ENCODE results near the gene CHAMP1.

Gene CHAMP1, protein sequence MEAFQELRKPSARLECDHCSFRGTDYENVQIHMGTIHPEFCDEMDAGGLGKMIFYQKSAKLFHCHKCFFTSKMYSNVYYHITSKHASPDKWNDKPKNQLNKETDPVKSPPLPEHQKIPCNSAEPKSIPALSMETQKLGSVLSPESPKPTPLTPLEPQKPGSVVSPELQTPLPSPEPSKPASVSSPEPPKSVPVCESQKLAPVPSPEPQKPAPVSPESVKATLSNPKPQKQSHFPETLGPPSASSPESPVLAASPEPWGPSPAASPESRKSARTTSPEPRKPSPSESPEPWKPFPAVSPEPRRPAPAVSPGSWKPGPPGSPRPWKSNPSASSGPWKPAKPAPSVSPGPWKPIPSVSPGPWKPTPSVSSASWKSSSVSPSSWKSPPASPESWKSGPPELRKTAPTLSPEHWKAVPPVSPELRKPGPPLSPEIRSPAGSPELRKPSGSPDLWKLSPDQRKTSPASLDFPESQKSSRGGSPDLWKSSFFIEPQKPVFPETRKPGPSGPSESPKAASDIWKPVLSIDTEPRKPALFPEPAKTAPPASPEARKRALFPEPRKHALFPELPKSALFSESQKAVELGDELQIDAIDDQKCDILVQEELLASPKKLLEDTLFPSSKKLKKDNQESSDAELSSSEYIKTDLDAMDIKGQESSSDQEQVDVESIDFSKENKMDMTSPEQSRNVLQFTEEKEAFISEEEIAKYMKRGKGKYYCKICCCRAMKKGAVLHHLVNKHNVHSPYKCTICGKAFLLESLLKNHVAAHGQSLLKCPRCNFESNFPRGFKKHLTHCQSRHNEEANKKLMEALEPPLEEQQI

GRCh38 chr13:114314074-114314912 lies at the start of gene CHAMP1:
CHAMP1 (plus strand) TSS chr13:114314503; CDS start chr13:114323843, 9,340 bp downstream.
- peak; percentile 98 for DNase-seq

DNA sequence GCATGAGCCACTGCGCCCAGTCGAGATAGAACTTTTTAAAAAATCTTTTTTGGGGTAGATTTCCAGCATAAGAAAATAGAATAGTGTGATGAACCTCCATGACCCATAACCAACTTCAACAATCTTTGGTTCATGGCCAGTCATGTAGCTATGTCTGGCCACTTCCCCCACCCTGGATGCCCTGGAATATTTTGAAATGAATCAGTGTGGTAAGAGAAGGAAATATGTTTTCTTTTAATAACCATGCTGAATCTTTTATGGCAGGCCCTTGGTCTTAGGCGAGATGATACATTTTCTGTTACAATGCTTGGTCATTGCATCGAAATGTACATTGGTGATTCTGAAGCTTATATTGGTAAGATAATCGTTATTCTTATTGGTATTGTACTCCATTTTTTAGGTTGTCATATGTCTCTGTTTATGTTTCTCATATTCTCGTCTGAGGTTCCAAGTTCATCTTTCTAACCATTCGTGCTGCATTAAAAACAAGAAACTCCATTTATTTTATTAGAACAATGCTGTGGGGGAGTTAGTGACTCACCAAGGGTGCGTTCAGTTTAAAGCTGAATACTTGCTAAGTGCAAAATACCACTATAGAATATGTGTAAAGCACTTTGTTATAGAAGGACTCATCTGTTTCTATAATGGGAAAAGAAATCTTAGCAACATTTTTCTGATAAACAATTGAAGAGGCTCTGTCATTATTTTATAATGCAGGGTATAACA lies 49.3 kb upstream of the CHAMP1 start:
- DNase-seq = no peak

DNA sequence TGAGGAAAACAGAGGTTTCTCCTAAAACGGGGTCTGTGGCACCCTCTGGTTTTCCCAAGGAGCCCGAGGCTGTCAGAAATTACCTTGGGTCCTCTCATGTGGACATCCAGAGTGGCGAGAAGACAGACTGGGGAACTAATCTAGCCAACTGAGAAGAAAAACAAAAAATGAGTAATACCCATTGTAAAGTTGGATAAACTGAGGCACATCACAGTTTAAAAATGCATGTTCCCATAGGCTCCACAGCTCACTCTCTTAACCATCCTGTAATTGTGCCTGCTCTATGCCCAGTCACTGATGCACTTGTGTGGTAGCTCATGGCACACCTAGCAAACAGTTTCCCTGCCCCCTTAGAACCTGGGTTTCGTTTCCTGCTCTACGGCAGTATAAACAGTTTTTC lies 48.1 kb upstream of the CHAMP1 start:
- DNase-seq = no peak

- DNase-seq = no peak
These were observed 45.7 kb upstream of the CHAMP1 start for GRCh38 chr13:114268344-114269280.

DNA sequence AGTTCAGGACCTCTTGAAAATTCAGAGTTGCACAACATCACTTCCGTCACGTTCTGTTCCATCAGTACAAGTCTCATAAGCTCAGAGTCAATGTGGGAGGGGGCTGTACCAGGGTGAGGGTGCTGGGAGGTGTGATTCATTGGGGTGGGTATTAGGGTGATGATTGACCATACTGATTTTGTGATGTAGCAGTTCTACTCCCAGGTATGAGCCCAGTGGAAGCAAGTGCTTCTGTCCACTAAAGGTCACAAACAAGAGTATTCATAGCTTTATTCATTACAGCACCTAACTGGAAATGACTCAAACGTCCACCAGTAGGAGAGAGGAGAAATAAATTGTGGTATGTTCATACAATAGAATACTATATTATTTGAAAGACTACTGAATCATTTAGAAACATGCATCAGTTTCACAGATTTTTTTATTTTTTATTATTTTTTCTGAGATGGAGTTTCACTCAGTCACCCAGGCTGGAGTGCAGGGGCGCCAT lies 45.0 kb upstream of the CHAMP1 start:
- no peak for DNase-seq

DNA sequence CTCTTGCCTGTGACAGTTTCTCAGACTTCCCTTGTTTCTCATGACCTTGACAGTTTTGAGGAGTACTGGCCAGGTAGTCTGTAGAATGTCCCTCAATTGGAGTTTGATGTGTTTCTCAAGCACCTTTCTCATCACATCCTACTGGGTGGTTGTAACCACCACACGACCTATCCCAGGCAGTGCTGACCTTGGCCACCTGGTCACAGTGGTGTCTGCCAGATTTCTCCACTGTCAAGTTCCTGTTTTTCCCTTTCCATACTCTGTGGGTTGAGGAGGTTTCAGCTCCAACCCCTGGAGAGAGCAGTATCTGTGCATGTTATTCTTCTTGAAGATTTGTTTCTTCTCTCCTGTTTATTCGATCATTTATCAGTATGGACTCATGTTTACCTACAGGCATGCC lies 41.3 kb upstream of the CHAMP1 start:
- DNase-seq = no peak

GRCh38 chr13:114275304-114275703 lies 39.0 kb upstream of the CHAMP1 start:
- DNase-seq = no peak

DNA sequence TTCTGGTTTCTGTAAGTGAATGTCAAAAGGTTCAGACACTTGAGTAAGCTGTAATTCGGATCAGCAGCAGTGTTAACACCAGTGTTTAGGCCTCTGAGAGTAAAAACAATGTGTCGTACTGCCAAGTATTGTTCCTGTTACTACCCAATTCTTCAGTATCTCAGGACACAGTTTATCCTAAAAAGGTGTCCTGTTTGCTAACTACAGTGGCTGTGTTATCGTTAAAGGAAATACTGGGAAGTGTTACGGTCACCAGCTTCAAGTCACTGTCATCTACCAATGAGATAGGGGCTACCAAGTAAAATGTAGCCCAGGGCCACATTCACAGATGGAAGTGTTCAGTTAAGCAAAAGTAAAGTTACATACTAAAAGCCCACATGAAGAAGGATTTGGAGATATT lies 35.2 kb upstream of the CHAMP1 start:
- DNase-seq = no peak

- DNase-seq = no peak
These were observed 34.4 kb upstream of the CHAMP1 start for GRCh38 chr13:114279758-114280355.

- peak; percentile 98 for DNase-seq
These were observed 32.8 kb upstream of the CHAMP1 start, which contains the start of gene UPF3A for GRCh38 chr13:114281351-114282040. UPF3A (plus strand) TSS chr13:114281601; CDS start chr13:114281640, 39 bp downstream.

DNA sequence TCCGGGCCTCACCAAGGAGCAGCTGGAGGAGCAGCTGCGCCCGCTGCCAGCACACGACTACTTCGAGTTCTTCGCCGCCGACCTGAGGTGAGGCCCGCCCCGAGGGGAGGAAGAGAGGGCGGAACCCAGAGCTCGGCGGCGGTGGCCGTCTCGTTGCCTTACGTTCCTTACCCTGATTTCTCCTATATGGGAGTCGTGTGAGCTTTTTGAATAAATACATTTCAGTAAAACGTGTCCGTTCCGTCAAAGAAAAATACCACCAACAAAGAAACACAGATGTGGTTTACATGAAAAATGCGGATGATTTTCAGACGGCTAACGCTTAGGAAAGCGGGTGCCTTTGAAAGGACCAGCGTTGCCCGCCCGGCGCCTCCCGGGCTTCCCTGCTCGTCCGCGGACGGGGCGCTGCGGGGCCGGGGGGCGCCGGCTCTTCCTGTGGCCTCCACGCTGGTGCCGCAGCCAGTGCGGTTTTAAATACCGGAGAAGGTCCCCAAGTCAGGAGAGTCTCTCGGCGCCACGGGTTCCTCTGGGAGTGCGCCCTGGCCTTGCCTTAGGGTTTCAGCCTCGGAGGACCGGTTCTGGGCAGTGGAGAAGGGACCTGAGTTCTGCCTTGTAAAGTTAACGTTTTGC lies 32.1 kb upstream of the CHAMP1 start:
- DNase-seq = peak; percentile 92

DNA sequence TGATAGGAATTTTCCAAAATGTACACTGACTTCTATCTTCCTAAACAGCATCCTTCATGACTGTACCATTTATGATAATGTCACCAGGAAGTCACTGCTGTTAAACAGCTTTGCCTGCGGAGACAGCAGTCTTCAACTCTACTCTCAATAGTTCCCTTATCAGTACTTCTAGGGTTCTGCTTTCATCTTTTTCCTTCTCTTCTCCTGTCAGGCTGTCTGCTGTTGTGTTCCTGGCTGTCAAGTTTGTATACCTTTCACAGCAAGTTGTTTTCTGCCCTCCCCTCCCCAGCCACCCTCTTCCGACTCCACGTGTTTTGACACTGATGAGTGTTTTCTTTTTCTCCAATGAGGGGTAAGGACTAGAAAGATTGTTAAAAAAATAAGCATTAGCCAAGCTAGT lies 30.7 kb upstream of the CHAMP1 start:
- no peak for DNase-seq

- no peak for DNase-seq
These were observed 29.6 kb upstream of the CHAMP1 start for GRCh38 chr13:114284680-114285079.

GRCh38 chr13:114285166-114285808 lies 29.0 kb upstream of the CHAMP1 start:
- DNase-seq = no peak

DNA sequence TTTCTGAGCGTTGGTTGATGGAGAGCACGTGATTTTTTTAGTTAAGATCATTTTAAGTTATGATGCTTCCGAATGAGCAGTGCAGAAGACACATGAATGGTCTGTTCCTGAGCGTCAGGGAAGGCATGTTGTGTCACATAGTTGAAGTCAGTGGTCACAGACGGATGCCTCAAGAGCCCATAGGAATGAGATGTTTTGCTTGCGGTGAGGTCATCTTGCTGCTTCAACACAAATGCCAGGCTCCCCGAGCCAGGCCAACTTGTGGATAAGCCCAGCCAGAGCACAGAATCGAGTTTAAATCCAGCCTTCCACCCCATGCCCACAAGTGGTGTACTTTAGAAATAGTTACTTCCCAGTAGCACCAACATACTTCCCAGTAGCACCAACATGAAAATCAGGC lies 27.5 kb upstream of the CHAMP1 start:
- DNase-seq = no peak

GRCh38 chr13:114288157-114288591 lies 26.1 kb upstream of the CHAMP1 start:
- DNase-seq = no peak

DNA sequence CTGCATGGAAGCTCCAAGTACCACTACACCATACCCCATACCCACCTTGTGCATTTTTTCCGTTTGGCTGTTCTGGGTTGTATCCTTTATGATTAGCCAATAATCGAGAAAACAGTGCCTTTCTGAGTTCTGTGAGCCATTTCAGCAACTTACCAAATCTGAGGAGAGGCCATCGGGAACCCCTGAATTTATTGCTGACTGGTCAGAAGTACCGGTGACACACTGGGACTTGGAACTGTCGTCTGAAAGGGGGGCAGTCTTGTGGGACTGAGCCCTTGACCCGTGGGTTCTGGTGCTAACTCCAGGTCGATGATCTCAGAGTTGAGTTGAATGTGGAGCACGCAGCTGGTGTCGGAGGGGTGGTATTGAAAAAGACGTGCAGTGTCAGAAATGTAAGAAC lies 17.9 kb upstream of the CHAMP1 start:
- no peak for DNase-seq

GRCh38 chr13:114296902-114297301 lies 17.4 kb upstream of the CHAMP1 start:
- DNase-seq = no peak

- no peak for DNase-seq
These were observed 15.4 kb upstream of the CHAMP1 start for GRCh38 chr13:114298866-114299265.

Data from eye (tissue), 1 donor.